CD4-positive, alpha-beta T cell (primary cell): Measurements from ENCODE around the gene SLC35E3. TPM values are rescaled to one million over a fixed set of nuclear protein-coding genes. Genes with fewer than 3 reads are reported as not detected.

Source experiments
- ATAC-seq: fragments of 200-7000 bp; cut with Tn5 transposase; one replicate; pipeline ENCODE4 v1.10.0; 2022; ENCODE audit warnings: mild to moderate bottlenecking; ENCODE audit not compliant: poor library complexity
- CTCF ChIA-PET: fragments of 350-600 bp; sonication (Branson Sonifier 250); formaldehyde crosslinking; loops from one replicate; lab custom pipeline; 2021; ENCODE audit warnings: antibody characterized with exemption, inconsistent platforms; lab: Charles Lee
- POLR2A ChIA-PET: fragments of 350-600 bp; sonication (Branson Sonifier 250); formaldehyde crosslinking; loops from one replicate; lab custom pipeline; 2021; ENCODE audit warnings: antibody characterized with exemption, inconsistent platforms; lab: Charles Lee
- DNase-seq, 14 experiments: peaks; one replicate each; pipeline ENCODE4 v3.0.0-alpha.2; 2013 to 2020; ENCODE audit warnings: mixed read lengths in 2 of 14
- H3K27ac ChIP-seq, 2 donors: one replicate each; pipeline versions ENCODE4 v1.5.1 to v1.7.0; 2013; ENCODE audit warnings: low read length in 2 of 2, low read depth in 1 of 2, mild to moderate bottlenecking in 1 of 2
- H3K27me3 ChIP-seq, 2 experiments: 1 replicate in 1 of 2; 2 replicates in 1 of 2; pipeline versions ENCODE4 v1.6.1 to v1.7.0; 2013; ENCODE audit warnings: low read length in 2 of 2, control low read depth in 1 of 2, mild to moderate bottlenecking in 1 of 2, moderate library complexity in 1 of 2; ENCODE audit not compliant: insufficient read depth in 2 of 2, control insufficient read depth in 1 of 2
- H3K36me3 ChIP-seq: one replicate; pipeline ENCODE4 v1.6.1; 2013; ENCODE audit warnings: low read length, control low read depth; ENCODE audit not compliant: insufficient read depth
- H3K4me1 ChIP-seq: one replicate; pipeline ENCODE4 v1.6.1; 2013; ENCODE audit warnings: low read length, control low read depth; ENCODE audit not compliant: insufficient read depth
- H3K4me3 ChIP-seq: one replicate; pipeline ENCODE4 v1.5.1; 2013; ENCODE audit warnings: mild to moderate bottlenecking, low read length, moderate library complexity
- H3K9me3 ChIP-seq, 2 experiments: 1 replicate in 1 of 2; 2 replicates in 1 of 2; pipeline versions ENCODE4 v1.6.1 to v1.7.0; 2013; ENCODE audit warnings: low read length in 2 of 2, mild to moderate bottlenecking in 2 of 2, control low read depth in 1 of 2, moderate library complexity in 1 of 2; ENCODE audit not compliant: control insufficient read depth in 1 of 2, insufficient read depth in 1 of 2
- H3K27ac Mint-ChIP-seq: one replicate; pipeline ENCODE4 v1.8.0; 2020; ENCODE audit warnings: mixed read lengths
- H3K27me3 Mint-ChIP-seq: one replicate; pipeline ENCODE4 v1.8.0; 2021; ENCODE audit warnings: mixed read lengths
- H3K36me3 Mint-ChIP-seq: one replicate; pipeline ENCODE4 v1.8.0; 2021; ENCODE audit warnings: low read depth, mixed read lengths
- H3K4me1 Mint-ChIP-seq: one replicate; pipeline ENCODE4 v1.8.0; 2021; ENCODE audit warnings: low read depth, mixed read lengths
- H3K4me3 Mint-ChIP-seq: one replicate; pipeline ENCODE4 v1.8.0; 2020; ENCODE audit warnings: mild to moderate bottlenecking, mixed read lengths
- H3K9me3 Mint-ChIP-seq: one replicate; pipeline ENCODE4 v1.8.0; 2020; ENCODE audit warnings: mixed read lengths
- CTCF ChIP-seq: fragments of 200-600 bp; IDR thresholded peaks from one replicate; pipeline ENCODE4 v1.8.0; 2022; ENCODE audit warnings: antibody characterized with exemption, mild to moderate bottlenecking
- intact Hi-C, 2 experiments: fragments of 100-400 bp; cut with DNase I in 1 of 2; cut with micrococcal nuclease in 1 of 2; formaldehyde crosslinking; loops; one replicate each; pipeline versions ENCODE4 v1.15.1 to v1.9.0; 2023 to 2025; cut with DNase I, micrococcal nuclease
- total RNA-seq, 174 experiments: library from RNA in 2 of 174; stranded (reverse) in 2 of 174; gene quantifications; one replicate each; pipeline ENCODE4 v1.2.3 and lab custom pipeline; 2021 to 2026

The SLC35E3 gene
- total RNA-seq, 2 experiments from 2014 or later = 3.5 to 6.1 TPM

- CTCF ChIA-PET = no interaction called here
- Mint-ChIP-seq H3K36me3 (peaks cover 83% of the 10 kb centered on the region), H3K9me3 (no peaks in the 10 kb centered on the region), H3K27me3 (no peaks in the 10 kb centered on the region), H3K4me1 (peaks cover 29% of the 10 kb centered on the region), H3K4me3 (no peak overlapping the region), H3K27ac (no peak overlapping the region)
- Histone ChIP-seq H3K27ac (no peak overlapping the region), H3K4me3 (no peak overlapping the region), H3K4me1 (peaks cover 7% of the 10 kb centered on the region), H3K36me3 (peaks cover 81% of the 10 kb centered on the region), H3K9me3 (no peaks in the 10 kb centered on the region), H3K27me3 (no peaks in the 10 kb centered on the region)
- DNase-seq (no peak), ATAC-seq (no peak)
- POLR2A ChIA-PET = no interaction called here
- no peak for TF ChIP-seq CTCF
- intact Hi-C loops = loop anchor here in 1 of 2 experiments (10.0 kb wide), 1 partner anchor 1410 kb away; no protein-coding TSS in a partner anchor
Measured at GRCh38 chr12:68824597-68825250, 78.7 kb downstream of the SLC35E3 start.

- Mint-ChIP-seq H3K36me3 (peaks cover 81% of the 10 kb centered on the region), H3K27me3 (no peaks in the 10 kb centered on the region), H3K9me3 (no peaks in the 10 kb centered on the region), H3K4me1 (peaks cover 28% of the 10 kb centered on the region), H3K27ac (no peak overlapping the region), H3K4me3 (no peak overlapping the region)
- Histone ChIP-seq H3K27me3 (no peaks in the 10 kb centered on the region), H3K4me3 (no peak overlapping the region), H3K27ac (no peak overlapping the region), H3K4me1 (peaks cover 7% of the 10 kb centered on the region), H3K9me3 (no peaks in the 10 kb centered on the region), H3K36me3 (peaks cover 77% of the 10 kb centered on the region)
- no peak for TF ChIP-seq CTCF
- DNase-seq (no peak), ATAC-seq (no peak)
- intact Hi-C loops = loop anchor here in 1 of 2 experiments (10.0 kb wide), 1 partner anchor 1409 kb away; no protein-coding TSS in a partner anchor
- POLR2A ChIA-PET = no interaction called here
- CTCF ChIA-PET = no interaction called here
Measured at GRCh38 chr12:68825569-68826217, 79.7 kb downstream of the SLC35E3 start.

GRCh38 chr12:68827895-68828671, 82.1 kb downstream of the SLC35E3 start:
- intact Hi-C loops = loop anchor here (2.0 to 10.0 kb wide), 2 partner anchors 19 to 1407 kb away; partner anchors contain the start of gene MDM2 (in 1 of the 2)
- H3K4me1 Mint-ChIP-seq = peaks cover 13% of the 10 kb centered on the region
- no peak overlapping the region for H3K4me3 Mint-ChIP-seq
- no peak overlapping the region for H3K4me3 ChIP-seq
- ATAC-seq (no peak), DNase-seq (no peak)
- H3K27me3 Mint-ChIP-seq = no peaks in the 10 kb centered on the region
- TF ChIP-seq CTCF = no peak
- H3K9me3 Mint-ChIP-seq = no peaks in the 10 kb centered on the region
- H3K27ac Mint-ChIP-seq = no peak overlapping the region
- H3K27me3 ChIP-seq = no peaks in the 10 kb centered on the region
- H3K36me3 Mint-ChIP-seq = peaks cover 81% of the 10 kb centered on the region
- ChIA-PET POLR2A (interaction anchor here (0.6 to 0.7 kb wide), 2 partner anchors 20 to 82 kb away, joined by 3 read pairs; partner anchors contain the start of genes MDM2 and SLC35E3), CTCF (interaction anchor here (1.0 kb wide), 1 partner anchor 20 kb away, joined by 3 read pairs; the partner anchor contains the start of gene MDM2)
- H3K27ac ChIP-seq = no peak overlapping the region
- no peaks in the 10 kb centered on the region for H3K9me3 ChIP-seq
- no peaks in the 10 kb centered on the region for H3K4me1 ChIP-seq
- H3K36me3 ChIP-seq = peaks cover 76% of the 10 kb centered on the region
